ENCODE data around the gene MTX1.

The MTX1 gene

DNA sequence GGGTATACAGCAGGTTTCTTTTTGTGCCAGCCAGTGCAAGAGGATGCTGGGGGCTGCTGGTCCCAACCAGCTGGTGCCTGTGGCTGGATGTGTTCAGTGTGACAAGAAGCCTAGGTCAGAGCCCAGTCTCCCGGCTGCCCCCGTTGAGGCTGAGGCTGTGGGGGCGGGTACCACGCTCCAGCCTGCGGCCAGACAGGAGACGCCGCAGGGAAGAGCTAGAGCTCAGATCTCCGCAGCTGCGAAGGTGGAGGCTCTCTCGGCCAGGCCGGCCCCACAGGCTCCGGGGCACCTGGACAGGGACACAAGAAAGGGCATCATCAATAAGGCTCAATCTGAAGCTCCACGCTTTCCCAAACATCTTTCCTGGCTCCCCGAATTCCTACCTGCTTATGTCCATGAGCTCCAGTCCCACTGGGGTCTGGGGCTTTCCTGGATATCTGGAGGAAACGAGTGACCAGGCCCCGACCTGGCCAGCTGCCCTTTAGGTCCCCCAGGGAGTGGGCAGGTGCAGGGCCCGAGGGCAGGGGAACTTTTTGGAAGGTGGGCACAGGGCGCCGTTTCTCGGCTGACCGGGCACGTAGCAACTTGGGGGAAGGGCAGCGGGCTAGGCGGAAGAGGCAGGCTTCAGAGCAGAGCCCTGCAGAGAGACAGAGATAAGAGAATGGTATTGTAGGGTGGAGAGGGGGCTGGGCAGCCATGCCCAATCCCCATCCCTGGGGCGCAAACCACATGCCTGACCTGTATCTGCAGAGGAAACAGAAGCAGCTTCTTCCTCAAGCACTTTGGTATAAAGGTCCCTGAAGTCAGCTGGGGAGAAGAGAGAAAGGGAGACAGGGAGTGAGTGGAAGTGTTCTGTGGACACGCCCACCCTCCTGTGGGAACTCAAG is 39.4 kb downstream of the MTX1 start:
- in situ Hi-C loops (cut with MboI; ENCODE audit: low sequenced_read_pairs, unreplicated experiment): no loop called here

DNA sequence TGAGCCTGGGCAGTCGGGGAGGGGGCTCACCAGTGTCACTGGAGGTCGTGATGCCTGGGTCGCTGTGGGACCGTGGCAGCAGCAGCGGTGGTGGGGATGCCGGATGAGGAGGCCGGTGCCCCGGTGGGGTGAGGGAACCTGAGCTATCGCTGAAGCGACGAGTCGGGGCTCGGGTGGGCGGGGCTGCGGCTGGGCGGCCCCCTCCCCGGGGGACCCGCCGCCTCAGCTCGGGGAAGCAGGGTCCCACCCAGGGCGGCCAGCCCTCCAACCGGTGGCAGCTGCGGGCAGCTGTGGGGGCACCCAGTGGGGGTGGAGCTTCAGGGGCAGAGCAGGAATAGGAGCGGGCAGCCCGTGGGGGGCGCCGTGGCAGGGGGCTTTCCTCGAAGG is 41.7 kb downstream of the MTX1 start:
- TF ChIP-seq, protein P1, sequence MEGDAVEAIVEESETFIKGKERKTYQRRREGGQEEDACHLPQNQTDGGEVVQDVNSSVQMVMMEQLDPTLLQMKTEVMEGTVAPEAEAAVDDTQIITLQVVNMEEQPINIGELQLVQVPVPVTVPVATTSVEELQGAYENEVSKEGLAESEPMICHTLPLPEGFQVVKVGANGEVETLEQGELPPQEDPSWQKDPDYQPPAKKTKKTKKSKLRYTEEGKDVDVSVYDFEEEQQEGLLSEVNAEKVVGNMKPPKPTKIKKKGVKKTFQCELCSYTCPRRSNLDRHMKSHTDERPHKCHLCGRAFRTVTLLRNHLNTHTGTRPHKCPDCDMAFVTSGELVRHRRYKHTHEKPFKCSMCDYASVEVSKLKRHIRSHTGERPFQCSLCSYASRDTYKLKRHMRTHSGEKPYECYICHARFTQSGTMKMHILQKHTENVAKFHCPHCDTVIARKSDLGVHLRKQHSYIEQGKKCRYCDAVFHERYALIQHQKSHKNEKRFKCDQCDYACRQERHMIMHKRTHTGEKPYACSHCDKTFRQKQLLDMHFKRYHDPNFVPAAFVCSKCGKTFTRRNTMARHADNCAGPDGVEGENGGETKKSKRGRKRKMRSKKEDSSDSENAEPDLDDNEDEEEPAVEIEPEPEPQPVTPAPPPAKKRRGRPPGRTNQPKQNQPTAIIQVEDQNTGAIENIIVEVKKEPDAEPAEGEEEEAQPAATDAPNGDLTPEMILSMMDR (IDR thresholded peaks at IDR 0.05; ENCODE audit: borderline replicate concordance, control extremely low read depth, extremely low read depth, insufficient read depth, missing control alignments): no peak
- peak; percentile 42 for DNase-seq (ENCODE audit: low spot score)
- in situ Hi-C loops (cut with MboI; ENCODE audit: low sequenced_read_pairs, unreplicated experiment): no loop called here

More for the DNA sequence above, 39.4 kb downstream of the MTX1 start:
- no peak for DNase-seq (ENCODE audit: low spot score)
- TF ChIP-seq, protein P1 (IDR thresholded peaks at IDR 0.05; ENCODE audit: borderline replicate concordance, control extremely low read depth, extremely low read depth, insufficient read depth, missing control alignments): no peak

DNA sequence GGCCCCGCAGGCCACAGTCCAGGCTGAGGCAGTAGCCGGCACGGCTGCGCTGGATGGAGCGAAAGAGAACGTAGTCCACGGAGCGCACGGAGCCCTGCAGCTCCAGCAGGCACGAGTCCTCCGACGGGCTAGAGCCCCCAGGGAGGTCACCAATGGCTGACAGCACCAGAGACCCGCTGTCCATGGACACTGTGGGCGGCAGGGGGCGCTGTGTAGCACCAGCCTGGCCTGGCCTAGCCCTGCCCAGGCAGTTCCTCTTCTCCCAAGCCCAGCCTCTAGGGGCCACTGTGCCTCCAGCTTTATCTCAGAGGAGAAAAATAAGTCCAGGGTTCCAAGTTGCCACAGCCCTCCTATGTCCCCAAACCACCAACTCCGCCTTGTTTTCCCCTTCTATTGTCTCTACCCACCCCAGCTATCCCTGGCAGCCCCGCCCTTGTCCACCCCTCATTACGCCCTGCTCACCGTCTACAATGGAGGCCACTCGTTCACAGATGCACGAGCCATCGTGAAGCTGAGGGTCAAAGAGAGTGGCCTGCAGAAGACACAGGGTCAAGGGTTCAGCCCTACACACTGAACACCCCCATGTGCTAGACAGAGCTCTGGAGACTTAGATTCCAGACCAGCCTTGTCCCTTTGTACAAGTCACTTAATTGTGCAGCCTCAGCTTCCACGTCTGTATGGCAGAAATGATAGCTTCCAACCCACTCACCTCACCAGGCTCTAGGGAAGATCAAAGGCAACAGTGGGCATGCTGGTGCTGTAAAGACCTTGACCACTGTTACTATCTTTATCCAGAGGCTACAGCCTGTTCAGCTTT is 42.3 kb downstream of the MTX1 start:
- DNase-seq (ENCODE audit: low spot score): peak; percentile 97
- in situ Hi-C loops (cut with MboI; ENCODE audit: low sequenced_read_pairs, unreplicated experiment): no loop called here
- TF ChIP-seq, protein P1 (IDR thresholded peaks at IDR 0.05; ENCODE audit: borderline replicate concordance, control extremely low read depth, extremely low read depth, insufficient read depth, missing control alignments): peak; percentile 100

DNA sequence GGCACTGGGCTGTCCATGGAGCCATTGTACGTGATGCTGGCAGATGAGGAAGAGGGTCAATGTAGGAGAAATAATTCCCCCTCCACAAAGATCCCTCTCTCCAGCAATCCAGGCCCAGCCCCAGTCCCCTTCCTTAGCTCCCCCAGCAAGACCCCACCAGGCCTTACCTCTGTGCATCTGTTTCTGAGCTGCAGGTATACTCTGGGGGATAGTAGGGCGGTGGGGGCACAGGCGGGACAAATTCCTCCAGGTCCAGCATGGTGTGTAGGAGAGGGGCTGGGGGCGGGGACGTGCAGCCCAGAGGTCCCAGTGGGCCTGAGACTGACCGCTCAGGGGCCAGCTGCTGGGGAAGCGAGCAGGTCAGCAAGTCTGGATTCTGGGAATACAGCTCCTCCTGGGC is 43.1 kb downstream of the MTX1 start:
- DNase-seq (ENCODE audit: low spot score): no peak
- in situ Hi-C loops (cut with MboI; ENCODE audit: low sequenced_read_pairs, unreplicated experiment): no loop called here
- TF ChIP-seq, protein P1 (IDR thresholded peaks at IDR 0.05; ENCODE audit: borderline replicate concordance, control extremely low read depth, extremely low read depth, insufficient read depth, missing control alignments): no peak

DNA sequence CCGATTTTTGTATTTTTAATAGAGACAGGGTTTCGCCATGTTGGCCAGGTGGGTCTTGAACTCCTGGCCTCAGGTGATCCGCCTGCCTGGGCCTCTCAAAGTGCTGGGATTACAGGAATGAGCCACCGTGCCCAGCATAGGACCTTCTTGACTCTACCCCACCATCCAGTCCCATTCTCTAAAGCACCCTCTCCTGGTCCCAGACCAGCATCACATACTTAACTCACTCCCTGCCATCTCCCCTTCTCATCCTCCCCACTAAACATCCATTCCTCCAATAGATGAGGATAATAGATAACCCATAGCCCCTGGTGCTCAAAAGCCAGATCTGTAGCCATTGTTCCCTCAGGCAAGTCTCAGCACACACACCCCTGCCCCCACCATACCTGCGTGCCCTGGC is 44.7 kb downstream of the MTX1 start:
- in situ Hi-C loops (cut with MboI; ENCODE audit: low sequenced_read_pairs, unreplicated experiment): no loop called here
- no peak for DNase-seq (ENCODE audit: low spot score)
- TF ChIP-seq, protein P1 (IDR thresholded peaks at IDR 0.05; ENCODE audit: borderline replicate concordance, control extremely low read depth, extremely low read depth, insufficient read depth, missing control alignments): no peak

DNA sequence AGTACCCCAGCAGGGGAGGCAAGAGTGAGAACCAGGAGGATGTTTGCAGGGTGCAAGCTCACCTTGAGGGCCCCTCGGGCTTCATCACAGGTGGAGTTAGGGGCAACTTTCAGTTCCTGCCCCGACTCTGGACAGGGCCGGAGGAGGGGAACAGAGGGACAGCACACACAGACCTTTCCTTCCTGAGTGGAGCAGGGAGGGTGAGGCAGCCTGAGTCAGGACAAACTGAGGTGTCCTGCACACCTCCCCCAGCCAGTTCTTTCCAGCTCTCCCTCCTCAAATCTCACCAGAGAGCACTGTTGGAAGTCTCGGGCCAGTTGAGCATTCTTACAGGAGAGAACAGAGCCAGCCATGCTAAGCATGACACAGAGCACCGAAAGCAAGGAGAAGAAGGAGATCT is 45.3 kb downstream of the MTX1 start:
- DNase-seq (ENCODE audit: low spot score): no peak
- TF ChIP-seq, protein P1 (IDR thresholded peaks at IDR 0.05; ENCODE audit: borderline replicate concordance, control extremely low read depth, extremely low read depth, insufficient read depth, missing control alignments): no peak
- in situ Hi-C loops (cut with MboI; ENCODE audit: low sequenced_read_pairs, unreplicated experiment): no loop called here

Data from GM13976 (cell line).